Right lobe of liver (tissue), 4 donors: Measurements from ENCODE around the gene SMARCC2.

Experiments used
- POLR2A ChIP-seq: fragments of 450-650 bp; IDR thresholded peaks from one replicate; pipeline ENCODE4 v1.6.1; 2017; ENCODE audit warnings: antibody characterized with exemption, mild to moderate bottlenecking
- TF ChIP-seq, protein P1 (sequence below), 4 donors: fragments of 200-600 bp in 3 of 4; fragments of 450-650 bp in 1 of 4; IDR thresholded peaks; one replicate each; pipeline versions ENCODE4 v1.5.1 to v1.8.0; 2016 to 2022; ENCODE audit warnings: antibody characterized with exemption in 4 of 4, mild to moderate bottlenecking in 2 of 4
- donor health status: DM: no; HTN: no; CAD: no.
- donor health status: DM: no; HTN: no; CAD: no.
- donor health status: DM: no; HTN: yes; CAD: no.

DNA sequence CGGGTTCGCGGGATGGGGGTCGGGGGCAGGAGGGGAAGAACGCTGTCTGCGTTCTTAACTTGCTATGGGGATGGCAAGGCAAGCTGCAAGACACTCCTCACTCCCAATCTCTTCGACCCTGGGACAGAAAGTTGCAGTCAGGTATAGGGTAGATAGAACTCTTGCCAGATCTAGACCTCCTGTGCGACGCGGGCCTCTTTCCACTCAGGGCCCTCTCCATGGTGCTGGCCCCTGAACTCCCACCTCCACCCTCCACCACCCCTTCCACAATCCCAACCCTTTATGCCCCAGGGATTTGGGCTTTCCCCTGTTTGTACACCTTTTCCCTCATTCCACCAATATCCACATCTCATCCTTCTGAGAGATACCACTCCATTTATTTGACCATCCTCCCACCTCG is 35.7 kb upstream of the SMARCC2 start:
- TF ChIP-seq, protein P1, sequence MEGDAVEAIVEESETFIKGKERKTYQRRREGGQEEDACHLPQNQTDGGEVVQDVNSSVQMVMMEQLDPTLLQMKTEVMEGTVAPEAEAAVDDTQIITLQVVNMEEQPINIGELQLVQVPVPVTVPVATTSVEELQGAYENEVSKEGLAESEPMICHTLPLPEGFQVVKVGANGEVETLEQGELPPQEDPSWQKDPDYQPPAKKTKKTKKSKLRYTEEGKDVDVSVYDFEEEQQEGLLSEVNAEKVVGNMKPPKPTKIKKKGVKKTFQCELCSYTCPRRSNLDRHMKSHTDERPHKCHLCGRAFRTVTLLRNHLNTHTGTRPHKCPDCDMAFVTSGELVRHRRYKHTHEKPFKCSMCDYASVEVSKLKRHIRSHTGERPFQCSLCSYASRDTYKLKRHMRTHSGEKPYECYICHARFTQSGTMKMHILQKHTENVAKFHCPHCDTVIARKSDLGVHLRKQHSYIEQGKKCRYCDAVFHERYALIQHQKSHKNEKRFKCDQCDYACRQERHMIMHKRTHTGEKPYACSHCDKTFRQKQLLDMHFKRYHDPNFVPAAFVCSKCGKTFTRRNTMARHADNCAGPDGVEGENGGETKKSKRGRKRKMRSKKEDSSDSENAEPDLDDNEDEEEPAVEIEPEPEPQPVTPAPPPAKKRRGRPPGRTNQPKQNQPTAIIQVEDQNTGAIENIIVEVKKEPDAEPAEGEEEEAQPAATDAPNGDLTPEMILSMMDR (IDR thresholded peaks at IDR 0.05), result no peak
- no peak for TF ChIP-seq POLR2A
